ENCODE results near the gene TRNT1.

DNA sequence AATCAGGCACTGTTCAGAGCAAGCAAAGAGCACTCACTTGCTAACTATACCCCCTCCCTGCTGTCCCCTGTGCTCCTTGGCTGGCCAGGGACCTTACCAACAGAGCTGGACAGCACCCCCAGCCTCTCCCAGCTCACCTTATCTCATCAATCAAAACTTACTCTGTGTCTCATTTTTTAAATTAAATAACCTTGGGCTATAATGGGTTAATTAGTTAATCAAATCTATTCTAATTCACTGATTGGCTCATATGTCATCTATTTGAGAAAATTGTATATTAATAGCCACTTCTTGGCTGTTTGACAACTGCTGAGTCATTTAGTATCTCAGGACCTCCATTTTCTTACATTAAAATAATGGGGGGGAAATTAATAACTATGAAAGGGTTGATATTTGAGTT lies 39.5 kb upstream of the TRNT1 start:
- TF ChIP-seq, protein P1, sequence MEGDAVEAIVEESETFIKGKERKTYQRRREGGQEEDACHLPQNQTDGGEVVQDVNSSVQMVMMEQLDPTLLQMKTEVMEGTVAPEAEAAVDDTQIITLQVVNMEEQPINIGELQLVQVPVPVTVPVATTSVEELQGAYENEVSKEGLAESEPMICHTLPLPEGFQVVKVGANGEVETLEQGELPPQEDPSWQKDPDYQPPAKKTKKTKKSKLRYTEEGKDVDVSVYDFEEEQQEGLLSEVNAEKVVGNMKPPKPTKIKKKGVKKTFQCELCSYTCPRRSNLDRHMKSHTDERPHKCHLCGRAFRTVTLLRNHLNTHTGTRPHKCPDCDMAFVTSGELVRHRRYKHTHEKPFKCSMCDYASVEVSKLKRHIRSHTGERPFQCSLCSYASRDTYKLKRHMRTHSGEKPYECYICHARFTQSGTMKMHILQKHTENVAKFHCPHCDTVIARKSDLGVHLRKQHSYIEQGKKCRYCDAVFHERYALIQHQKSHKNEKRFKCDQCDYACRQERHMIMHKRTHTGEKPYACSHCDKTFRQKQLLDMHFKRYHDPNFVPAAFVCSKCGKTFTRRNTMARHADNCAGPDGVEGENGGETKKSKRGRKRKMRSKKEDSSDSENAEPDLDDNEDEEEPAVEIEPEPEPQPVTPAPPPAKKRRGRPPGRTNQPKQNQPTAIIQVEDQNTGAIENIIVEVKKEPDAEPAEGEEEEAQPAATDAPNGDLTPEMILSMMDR (IDR thresholded peaks at IDR 0.05; ENCODE audit: low read length): no peak
- no peak for TF ChIP-seq EZH2 (IDR thresholded peaks at IDR 0.05; ENCODE audit: borderline replicate concordance, low read length)

Data from OCI-LY1 (cell line).